GM21360 (cell line): Measurements from ENCODE around the gene KIAA0319L.

Source experiments
- ATAC-seq: cut with Tn5 transposase; IDR thresholded peaks from one replicate; pipeline ENCODE4 v1.9.1; 2021; ENCODE audit warnings: mild to moderate bottlenecking, moderate library complexity; ENCODE audit not compliant: unreplicated experiment

The KIAA0319L gene

DNA sequence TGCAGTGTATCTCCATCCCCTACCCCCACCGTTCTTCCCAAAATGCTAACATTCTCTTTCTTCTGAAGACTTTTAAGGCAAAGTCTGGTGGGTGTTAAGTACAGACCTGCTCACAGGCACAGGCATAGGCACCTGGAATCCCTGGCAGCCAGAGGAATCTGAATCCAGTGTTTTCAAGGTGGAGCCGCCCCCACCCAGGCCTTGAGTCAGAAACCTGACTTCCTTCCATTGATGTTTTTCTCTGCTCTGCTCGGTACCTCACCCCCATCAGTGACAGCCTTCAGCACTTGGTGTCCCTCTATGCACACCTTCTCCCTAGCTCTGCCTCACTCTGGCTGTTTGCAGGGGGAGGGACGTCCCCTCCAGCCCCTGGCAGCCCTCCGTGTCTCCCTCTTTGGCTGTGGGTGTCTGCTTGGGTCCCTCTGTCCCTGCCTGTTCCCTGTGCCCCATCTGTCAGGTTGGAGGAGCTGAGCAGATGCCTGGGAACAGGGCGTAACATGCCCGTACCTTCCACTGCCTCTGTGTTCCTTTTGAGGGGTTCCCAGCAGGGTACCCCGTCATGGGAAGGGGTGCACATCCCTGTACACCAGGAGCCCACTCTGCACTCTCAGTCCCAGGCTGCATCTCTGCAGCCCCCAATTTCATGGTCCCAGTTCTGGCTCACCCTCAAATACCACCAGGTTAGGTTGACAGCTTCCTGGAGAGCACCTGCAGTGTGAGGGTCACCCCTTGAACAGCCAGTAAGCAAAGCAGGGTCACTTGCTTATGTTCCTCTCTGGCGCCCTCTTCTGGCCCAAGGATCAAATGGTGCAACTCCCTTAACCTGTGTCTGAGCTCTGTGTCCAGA, 7.1 kb upstream of the KIAA0319L start:
- no peak for ATAC-seq

DNA sequence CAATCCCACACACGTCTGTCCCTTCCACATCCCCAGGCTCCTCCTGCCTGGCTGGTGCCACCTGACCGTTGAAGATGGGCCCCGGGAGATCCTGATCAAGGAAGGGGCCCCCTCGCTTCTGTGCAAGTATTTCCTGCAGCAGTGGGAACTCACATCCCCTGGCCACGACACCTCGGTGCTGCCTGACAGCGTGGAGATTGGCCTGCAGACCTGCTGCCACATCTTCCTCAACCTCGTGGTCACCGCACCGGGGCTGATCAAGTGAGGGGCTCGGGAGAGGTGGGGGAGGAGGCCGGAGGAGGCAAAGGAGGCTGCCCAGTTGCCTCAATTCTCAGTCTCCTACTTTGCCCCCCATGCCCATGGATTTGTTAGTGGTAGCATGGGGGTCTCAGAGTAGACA, 6.0 kb upstream of the KIAA0319L start:
- ATAC-seq, result no peak

DNA sequence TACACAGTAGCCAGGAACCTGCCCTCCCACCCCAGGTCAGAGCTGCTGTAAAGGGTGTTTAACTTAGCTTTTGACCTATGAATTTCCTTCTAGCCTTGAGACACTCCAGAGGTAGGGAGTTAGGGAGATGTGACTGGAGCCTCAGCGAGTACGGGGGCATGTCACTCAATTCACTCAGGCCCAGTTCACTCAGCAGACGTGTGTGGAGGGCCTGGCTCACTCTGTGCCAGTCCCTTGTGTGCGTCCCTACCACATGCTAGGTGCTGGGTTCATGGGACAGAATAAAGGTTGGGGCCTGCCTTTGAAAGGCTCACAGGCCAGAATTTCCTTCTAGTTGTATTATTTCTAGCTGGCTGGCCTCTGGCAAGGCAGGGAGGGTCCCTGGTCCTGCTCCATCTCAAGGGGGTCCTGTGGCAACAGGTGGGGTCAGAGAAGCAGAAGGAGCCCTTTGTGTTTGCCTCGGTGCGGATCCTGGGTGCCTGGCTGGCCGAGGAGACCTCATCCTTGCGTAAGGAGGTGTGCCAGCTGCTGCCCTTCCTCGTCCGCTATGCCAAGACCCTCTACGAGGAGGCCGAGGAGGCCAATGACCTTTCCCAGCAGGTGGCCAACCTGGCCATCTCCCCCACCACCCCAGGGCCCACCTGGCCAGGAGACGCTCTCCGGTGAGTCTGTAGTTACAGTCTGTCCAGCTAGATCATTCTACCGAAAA, 4.9 kb upstream of the KIAA0319L start:
- no peak for ATAC-seq

DNA sequence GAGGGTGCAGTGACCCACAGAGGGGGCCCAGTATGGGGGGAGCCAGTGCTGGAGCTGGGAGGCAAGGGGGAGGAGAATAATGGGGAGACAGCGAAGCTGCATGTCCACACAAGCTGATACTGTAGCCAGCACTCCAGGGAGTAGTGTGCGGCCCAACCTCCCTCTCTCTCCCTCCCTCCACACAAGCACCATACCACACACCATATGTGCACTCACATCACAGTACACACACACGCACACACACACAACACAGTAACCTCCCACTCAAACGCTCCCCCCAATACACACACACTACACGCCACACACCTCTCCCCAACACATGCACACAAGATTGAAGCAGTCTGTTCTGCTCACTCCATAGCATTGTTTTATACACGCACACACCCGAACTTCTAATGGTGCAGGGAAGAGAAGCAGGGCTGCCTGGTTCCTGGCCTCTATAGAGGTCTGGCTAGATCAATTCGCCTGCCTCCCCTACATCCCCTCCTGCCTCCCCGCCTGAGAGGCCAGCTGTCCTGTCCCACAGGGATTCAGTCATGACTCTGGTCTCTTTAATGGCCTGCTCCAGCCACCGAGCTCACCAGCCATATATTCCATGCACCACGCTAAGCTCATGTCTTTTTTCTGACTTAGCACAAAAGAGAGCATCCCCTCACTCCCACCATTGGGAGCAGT, 4.2 kb upstream of the KIAA0319L start:
- no peak for ATAC-seq

DNA sequence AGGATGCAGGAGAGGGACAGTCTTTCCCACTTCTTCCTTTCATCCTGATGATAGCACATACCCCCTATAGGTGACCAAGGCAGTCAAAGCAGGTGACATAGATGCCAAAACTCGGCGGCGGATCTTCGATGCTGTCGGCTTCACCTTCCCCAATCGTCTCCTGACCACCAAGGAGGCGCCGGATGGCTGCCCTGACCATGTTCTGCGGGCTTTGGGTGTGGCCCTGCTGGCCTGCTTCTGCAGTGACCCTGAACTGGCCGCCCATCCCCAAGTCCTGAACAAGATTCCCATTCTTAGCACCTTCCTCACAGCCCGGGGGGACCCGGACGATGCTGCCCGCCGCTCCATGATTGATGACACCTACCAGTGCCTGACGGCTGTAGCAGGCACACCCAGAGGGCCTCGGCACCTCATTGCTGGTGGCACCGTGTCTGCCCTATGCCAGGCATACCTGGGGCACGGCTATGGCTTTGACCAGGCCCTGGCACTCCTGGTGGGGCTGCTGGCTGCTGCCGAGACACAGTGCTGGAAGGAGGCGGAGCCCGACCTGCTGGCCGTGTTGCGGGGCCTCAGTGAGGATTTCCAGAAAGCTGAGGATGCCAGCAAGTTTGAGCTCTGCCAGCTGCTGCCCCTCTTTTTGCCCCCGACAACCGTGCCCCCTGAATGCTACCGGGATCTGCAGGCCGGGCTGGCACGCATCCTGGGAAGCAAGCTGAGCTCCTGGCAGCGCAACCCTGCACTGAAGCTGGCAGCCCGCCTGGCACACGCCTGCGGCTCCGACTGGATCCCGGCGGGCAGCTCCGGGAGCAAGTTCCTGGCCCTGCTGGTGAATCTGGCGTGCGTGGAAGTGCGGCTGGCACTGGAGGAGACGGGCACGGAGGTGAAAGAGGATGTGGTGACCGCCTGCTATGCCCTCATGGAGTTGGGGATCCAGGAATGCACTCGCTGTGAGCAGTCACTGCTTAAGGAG, 3.3 kb upstream of the KIAA0319L start:
- ATAC-seq, result no peak

DNA sequence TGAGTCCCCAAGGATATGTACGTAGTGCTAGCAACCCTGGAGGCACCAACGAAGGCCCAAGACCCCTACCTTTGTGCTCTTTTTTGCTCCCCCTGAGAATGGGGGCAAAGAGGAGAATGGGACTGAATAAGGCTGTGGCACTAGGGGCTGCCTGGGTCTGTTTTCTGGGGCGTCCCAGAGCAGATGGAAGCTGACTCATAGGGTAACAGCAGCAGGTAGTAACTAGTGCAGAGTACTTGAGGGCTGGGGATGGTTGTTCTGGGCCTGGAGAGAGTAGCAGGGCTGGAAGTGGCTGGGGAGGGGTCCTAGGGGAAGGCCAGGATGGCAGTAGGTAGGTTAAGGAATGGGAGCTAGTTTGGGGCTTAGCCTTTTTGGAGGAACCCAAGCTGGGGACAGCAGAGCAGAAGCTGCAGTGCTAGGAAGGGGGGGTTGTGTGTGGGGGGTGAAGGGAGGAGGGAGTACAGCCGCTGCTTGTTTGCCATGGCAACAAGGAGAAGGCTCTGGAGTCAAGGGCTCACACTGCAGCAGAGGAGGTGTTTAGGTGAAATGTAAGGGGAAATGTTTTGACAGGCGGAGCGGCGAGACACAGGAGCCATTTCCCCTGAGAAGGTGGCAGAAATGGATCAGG, 2.2 kb upstream of the KIAA0319L start:
- no peak for ATAC-seq

DNA sequence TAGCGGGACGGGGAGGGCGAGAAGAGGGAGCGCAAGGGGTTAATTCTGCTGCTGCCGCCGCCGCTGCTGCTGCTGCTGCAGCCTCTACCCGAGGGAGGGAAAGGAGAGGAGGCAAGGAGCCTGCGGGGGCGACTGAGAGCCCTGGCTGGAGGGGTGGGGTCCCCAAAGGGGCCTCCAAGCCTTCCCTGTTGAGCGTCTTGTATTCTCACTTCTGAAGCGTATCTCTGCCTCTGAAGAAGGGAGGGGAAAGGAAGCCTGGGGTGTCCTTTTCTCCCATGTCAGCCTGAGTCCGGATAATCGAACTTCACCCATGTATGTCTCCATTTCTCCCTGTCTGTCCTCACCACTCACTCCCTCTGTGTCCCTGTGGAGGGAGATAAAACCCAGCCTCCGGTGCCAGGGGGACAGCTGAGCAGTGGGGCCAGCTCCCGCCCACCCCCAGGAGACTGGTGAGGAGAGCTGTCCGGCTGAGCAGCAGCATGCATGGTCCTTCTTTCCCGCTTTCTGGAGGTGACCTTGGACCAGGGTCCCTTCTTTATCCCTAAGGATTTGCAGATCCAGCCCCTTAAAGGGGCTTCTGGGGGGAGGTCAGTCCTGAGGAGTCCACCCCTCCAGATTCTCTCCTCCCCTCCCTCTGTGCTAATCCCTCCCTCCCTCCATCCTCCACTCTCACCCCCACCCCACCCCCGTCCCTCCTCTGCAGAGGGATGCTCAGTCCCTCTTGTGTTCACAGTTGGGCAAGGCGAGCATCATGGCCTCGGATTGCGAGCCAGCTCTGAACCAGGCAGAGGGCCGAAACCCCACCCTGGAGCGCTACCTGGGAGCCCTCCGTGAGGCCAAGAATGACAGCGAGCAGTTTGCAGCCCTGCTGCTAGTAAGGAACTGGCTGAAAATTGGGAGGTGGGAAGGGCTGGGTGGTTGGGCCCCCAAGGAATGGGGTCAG, 1.4 kb upstream of the KIAA0319L start:
- ATAC-seq, result no peak

DNA sequence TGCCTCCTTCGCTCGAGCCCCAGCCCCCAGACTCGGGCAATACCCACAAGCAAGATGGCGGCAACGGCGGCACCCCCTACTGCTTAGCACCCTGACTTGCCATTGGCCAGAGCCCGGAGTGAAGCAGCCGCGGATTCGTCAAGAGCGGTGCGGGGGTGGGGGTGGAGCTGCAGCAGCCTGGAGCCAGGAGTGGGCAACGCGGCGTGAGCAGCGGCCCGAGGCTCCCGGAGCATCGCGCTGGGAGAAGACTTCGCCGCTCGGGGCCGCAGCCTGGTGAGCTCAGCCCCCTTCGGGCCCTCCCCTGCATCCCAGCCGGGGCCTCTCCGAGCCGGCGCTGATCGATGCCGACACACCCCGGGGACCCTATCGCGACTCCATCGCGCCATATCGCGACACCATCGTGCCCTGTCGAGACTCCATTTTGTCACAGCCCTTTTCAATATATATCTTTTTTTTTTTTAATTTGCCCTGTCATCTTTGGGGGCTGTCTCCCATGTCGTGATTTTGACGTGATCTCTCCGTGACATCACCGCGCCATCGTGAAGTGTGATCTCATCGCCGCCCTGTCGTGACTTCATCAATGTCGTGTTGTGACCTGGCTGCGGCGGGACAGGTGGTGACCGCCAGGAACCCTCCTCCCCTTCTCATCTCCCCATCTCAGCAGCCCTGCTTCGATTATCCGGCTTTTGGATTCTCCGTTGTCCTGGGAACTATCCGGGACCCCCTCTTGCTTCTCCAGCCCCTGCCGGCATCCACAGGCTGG, 589 bp upstream of the KIAA0319L start, which contains the start of gene NCDN:
TSS of gene NCDN (plus strand) at position 189 of the 763 bp plus-strand sequence. CDS start at position 581, 392 bp downstream.
- ATAC-seq, result peak; percentile 61

DNA sequence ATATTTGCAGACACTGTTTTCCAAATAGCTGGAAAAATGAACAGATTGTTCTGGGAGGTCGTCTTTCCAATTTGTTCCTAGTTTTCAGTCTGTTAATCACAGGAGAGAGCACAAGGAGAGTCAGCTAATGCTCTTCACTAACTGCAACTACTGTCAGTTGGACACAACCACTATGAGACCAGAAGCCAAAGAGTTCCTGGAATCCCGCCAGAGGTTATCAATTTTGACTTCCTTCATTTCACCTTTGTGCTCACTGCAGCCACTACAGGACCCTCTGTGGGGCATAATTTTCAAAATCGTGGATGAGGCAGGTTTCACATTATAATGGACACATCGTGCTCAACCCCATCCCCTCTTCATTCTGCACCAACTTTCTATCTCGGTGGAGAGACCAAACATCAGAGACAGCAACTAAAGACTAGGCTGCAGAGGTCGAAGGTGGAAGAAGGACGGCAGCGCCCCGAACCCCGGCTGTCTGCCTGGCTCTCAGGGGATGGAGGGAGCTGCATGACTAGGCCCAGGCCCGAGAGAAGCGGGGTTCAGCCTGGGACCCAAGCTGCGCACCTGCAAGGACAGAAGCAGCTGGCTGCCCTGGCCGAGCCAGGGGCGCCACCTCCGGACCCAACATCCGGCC, 602 bp downstream of the KIAA0319L start:
- ATAC-seq, result no peak

DNA sequence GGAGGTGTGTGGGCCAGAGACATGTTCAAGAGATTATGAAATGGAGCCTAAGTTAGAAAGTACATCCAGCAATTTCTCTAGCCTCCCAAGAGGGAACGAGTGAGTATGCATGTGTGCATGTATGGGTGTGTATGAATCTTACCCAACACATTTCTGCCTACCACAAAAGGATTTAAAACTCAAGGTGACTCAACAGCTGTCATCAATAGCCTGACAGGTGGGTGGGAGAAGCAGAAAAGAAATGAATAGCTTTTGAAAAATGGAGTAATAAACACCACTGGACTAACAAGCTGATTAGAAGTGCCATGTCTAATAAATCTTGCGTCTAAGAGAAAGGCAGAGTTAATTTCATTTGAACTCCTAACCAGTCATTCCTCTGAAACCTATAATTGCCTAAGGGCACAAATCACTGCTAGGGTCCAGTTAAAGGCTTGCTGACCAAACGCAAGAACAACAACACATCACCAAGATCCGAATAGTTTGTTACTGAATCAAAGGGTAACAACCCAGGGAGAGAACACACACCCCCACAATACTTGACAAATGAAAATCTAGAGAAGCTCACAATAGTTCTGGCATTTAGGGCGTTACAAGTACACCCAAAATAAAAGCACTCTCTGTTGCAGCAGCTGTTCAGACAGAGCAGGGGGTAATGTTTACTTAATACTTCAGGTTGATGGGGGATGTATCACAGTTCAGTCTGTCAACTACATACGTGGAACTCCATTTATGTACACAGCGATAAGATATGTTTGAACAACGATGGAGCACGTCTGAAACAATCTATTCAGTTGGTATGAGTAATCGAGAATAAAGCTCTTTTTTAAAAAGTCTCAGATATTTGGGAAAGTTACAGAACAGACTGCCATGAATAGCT, 1.4 kb downstream of the KIAA0319L start:
- ATAC-seq, result no peak

DNA sequence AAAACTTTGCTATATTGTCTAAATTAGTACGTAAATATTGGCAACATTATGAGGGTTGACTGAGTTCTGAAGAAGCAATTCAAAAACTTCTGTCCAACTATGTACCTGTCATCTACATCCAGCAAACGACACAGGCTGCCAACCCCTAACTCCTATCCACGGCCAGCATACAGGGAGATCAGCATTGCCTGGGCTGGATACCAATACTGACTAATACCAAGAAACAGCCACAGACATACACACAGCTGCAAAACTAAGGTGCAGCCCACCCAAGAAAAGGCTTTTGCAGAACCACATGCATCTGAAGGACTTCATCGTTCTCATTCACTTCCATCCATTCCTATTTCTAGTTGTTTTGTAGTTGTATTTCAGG, 2.0 kb downstream of the KIAA0319L start:
- no peak for ATAC-seq

DNA sequence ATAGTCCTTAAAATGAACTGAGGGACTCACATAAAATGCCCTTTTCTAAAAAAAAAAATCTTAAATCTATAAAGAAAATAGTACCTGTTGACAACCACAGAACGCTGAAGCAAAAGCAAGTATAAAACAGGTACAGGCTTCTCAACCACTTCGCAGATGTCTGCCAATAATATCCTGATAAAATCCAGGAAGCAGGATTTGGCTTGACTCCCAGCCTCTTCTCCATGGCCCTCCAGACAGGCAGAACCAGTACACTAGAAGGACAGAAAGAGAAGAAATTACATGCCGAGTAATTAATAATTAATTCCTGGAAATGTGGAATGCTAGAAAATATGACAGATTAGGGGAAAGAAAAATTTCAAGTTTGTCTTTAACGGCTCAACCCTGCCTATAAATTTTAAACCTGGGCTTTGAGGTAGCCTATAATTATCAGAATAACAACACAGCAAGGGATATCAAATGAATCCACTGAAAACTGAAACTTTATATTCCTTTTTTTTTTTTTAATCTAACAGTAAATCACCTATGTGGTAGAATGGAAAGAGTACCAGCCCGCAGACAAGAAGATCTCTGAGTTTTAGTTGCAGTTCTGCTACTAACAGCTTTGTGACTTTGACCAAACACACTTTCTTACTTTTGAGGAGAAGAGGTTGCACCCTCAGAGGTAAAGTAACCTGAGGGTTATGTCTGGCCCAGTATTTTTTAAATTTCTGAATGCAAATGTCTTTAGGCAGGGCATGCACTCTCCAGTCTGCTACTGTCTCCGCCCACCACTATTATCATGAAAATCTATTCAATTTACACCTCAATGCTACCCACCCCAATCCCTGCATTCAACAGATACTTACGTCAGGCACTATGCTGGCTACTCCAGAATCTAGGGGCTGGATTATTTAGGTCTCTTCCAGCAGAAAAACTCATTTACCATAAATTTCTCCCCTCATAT, 2.7 kb downstream of the KIAA0319L start:
- ATAC-seq, result no peak

DNA sequence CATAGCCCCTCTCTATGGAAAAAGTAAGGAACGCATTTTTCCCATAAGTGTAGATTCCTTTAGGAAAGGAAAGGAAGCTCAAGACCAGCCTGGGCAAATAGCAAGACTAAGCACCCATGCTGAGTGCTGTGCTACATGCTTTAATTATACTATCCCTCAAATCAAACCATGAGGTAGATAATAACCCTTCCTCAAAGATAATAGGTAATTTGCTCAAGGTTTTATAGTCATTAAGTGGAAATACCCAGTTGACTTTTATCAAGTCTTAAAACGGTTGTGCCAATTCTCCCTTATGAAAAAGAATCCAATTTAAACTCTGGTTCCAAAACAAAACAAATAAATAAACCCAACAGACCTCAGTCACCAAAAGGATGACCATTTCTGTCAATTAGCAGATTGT, 3.4 kb downstream of the KIAA0319L start:
- no peak for ATAC-seq

DNA sequence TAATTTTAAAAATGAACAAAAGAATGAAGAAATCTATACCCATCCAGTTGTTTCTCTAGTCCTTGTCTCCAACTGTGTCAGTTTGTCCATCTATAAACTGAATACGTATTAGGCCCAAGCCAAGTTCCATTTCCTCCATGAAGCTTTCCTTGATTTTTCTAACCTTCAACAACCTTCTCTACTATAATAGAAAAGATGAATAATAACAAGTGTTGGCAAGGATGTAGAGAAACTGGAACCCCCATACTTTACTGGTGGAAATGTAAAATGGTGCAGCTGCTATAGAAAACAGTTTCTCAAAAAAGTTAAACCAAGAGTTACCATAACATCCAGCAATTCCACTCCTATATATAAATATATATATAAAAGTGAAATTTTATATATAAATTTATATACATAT, 10.6 kb downstream of the KIAA0319L start:
- no peak for ATAC-seq

DNA sequence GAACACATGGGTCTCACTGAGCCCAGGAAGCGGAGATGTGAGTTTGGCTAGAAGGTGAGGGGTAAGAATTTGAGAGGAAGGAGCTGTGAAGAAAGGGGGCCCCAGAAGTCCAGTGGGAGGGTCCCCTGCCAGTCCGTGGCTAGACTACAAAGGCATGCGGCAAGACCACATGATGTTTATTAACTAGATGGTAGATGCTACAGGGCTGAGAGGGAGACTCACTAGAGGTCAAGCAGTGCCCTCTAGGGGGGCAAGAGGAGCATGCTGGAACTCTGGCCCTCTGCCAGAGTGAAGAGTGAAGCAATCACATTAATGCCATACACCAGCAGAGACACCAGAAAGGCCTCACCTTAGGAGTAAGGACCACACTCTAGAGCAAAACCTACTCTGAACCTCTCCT, 12.2 kb downstream of the KIAA0319L start:
- ATAC-seq, result no peak

DNA sequence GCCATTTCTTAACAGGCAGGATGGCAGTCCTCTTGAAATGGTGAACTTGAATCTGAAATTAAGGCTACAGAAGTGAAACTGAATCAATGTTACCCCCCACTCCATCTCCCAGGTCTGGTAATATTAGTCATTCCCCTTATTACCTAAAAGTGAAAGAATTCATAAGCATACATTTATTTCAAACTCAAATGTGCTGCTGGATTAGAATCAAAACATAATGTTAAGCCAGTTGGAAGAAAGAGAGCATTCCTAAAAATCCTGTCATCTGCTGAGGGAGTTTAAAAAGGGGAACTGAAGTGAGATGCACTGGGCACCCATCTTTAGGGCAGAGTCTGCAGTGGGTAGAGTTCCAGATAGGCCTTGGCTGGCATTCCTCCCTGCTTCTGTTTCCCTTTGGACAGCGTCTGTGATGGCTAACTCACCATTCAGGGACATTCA, 17.4 kb downstream of the KIAA0319L start:
- ATAC-seq, result no peak
